GM21423 (cell line): ENCODE measurements around the gene SMARCD2.
"Not testable (repeated sequence)": the region's sequence is repeated elsewhere in the genome, so short reads cannot be mapped to it uniquely, and the experiment has no call there.

Experiments used
- ATAC-seq: cut with Tn5 transposase; IDR thresholded peaks from one replicate; pipeline ENCODE4 v1.9.1; 2021; ENCODE audit warnings: mild to moderate bottlenecking, moderate library complexity; ENCODE audit not compliant: unreplicated experiment

SMARCD2 gene

DNA sequence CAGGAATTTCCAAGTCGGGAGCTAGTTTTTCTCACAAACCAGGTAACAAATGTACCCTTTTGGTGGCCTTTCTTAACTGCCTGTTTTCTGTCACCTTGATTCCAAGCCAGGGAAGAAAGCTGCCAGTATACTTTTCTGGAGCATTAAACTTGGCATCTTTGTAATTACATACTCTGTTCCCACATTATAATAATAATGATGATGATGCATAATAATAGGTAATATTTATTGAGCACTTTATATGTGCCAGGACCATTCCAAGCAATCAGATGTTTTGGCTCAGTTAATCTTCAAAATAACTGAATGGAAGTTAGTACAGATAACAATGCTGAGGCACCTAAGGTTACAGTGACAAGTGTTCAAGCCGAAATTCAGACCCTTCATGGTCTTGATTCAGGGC, 26.4 kb downstream of the SMARCD2 start:
- no peak for ATAC-seq

DNA sequence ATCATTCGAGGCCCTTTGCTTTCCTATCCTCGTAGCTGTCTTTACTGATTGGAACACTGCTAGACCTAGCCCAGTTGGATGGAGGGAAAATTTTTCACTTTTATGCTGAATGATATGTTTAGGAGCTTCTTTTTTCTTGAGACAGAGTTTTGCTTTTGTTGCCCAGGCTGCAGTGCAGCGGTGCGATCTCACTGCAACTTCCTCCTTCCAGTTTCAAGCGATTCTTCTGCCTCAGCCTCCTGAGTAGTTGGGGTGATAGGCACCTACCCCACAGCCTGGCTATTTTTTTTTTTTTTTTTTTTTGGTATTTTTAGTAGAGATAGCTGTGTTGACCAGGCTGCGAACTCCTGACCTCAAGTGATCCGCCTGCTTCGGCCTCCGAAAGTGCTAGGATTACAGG, 32.5 kb downstream of the SMARCD2 start:
- no peak for ATAC-seq

DNA sequence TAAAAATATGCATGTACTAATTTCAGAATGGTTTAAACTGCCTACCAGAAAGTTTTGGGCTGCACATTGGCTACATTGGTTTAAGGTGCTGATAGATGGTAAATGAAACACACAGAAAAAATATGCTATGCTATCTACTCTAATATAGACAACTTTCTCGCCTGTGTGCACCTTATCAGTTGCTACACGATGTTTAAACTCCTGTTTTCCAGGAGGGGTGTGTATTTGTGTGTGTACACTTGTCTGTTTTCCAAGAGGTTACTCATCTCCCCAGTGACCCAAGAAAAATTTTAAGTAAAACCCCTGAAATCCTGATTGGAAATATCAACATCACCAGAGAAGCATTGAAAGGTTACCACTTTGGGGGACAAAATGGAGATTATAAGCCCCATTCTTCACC, 36.9 kb downstream of the SMARCD2 start:
- no peak for ATAC-seq

DNA sequence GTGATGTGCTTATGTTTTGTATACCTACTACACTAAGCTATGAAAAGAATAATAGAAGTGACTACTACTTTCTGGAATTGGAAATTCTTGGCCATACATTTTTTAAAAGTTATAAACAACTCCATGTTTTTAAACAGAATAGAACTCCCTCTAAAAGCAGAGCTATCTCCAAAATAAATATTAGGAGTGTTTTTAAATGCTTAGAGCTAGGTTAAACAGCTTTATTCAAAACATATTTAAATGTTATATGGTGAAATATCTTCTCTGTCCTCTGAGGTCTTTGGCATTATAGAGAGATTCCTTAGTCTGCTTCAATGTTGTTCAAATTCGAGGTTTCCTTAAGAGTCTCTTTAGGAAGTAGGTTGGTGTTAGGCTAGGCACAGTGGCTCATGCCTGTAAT, 38.2 kb downstream of the SMARCD2 start:
- ATAC-seq, result no peak

DNA sequence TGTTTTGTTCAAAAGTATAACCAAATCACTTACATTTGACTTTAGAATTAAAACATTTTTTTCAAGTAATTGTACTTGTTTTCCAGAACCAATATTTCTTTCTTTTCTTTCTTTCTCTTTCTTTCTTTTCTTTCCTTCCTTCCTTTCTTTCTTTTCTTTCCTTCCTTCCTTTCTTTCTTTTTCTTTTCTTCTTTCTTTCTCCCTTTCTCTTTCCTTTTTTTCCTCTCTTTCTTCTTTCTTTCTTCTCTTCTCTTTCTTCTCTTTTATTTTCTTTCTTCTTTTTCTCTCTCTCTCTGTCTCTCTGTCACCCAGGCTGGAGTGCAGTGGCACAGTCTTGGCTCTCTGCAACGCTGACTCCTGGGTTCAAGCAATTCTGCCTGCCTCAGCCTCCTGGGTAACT, 41.7 kb downstream of the SMARCD2 start:
- ATAC-seq, result no peak

DNA sequence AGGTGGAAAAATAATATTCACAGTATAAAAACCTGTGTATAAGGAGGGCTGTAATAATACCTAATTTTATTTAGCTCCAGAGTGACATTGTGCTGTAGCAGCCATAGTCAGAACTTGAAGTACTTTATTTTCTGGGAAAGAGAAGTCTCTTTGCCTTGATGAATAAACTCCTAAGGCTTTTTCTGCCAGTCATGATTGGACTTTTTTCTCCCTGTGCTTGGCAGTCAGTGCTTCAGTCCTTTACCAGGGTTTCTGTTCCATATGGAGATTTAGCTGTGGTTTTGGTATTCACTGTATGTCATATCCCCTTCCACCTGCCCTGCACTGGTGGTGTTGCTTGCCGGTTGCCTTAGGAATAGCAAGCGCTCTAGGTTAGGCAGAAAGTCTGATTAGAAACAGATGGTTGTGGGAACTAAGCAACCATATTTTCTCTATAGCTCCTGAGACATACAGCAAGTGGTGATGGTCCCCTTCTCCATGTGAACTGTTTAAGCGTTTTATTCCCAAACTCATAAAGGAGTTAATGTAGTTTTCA, 43.8 kb downstream of the SMARCD2 start:
- no peak for ATAC-seq

DNA sequence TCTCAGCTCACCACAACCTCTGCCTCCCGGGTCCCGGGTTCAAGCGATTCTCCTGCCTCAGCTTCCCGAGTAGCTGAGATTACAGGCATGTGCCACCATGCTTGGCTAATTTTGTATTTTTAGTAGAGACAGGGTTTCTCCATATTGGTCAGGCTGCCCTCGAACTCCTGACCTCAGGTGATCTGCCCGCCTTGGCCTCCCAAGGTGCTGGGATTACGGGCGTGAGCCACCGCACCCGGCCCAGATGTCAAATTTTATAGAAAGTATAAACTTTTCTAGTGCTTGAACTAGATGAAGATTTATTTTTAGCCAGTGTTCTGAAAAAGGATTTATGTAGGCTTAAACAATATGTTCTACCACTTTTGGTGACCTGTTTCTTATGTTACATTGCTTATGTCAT, 46.1 kb downstream of the SMARCD2 start:
- not testable (repeated sequence) for ATAC-seq

DNA sequence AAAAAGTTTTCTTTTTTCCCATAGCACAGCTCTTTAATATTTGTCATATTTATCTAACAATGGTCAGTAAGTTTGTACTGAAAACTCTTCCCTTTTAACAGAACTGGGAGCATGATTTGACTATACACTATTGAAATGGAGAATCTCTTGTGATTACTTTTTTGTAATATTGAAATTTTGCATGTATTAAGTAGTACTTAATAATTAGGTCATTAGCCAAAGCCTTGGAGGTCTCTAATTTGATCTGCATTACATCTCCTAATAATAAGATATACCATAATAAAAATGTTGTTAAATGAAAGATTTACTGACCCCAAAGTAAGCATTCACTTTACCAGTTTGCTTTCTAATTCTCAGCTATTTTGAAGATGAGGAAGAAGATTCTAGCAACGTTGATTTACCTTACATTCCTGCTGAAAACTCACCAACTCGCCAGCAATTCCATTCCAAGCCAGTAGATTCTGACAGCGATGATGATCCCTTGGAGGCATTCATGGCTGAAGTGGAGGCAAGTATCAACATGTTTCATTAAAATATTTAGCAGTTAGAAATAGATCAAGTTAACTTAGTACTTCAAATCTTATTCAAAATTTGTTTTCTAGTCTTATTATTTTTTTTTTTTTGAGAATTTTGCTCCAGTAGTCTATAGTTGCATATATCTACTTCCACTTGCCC, 50.3 kb downstream of the SMARCD2 start:
- ATAC-seq, result no peak

DNA sequence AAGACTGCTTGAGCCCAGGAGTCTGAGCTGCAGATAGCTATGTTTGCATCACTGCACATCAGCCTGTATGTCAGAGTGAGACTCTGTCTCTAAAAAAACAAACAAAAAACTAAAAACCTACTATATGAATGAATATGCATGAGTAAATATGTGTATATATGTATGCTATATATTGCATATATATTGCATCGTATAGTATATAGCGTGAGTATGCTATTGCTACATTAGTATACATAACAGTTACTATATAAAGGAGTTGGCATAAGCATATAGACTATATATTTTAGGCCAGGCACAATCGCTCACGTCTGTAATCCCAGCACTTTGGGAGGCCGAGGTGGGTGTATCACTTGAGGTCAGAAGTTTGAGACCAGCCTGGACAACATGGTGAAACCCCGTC, 52.4 kb downstream of the SMARCD2 start:
- ATAC-seq, result no peak

DNA sequence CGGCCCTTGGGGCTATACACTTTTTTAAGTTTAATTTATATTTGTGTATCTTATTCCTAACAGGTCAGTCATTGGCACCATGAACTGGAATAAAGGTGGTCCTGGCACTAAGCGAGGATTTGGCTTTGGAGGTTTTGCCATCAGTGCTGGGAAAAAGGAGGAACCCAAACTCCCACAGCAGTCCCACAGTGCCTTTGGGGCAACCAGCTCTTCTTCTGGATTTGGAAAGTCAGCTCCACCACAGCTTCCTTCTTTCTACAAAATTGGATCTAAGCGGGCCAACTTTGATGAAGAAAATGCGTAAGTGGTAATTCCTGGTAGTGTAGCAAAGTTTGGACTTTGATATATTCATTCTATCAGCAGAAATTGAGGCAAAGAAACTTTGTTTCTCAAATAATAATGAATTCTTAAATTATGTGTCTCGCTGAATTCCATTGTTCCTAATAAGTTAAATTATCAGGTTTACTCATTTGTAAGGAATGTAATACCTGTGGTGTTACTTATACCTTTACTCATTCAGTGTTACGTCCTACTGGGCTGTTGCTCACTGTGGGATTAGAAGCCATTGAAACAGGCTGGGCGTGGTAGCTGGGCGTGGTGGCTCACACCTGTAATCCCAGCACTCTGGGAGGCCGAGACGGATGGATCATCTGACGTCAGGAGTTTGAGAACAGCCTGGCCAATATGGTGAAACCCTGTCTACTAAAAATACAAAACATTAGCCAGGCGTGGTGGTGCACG, 55.3 kb downstream of the SMARCD2 start:
- no peak for ATAC-seq

DNA sequence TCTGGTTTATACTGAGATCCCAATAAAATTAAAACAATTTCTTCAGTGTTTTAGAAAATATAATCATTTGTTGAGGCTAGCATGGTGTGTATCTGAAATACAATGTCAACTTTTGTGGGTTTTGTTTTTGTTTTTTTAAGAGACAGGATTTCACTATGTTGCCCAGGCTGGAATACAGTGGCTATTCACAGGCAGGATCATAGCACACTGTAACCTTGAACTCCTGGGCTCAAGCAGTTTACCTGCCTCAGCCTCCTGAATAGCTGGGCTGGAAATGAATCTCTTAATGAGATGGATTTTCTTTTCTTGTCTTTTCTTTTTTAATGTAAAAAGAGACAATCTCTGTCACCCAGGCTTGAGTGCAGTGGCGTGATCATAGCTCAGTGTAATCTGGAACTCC, 56.4 kb downstream of the SMARCD2 start:
- no peak for ATAC-seq

DNA sequence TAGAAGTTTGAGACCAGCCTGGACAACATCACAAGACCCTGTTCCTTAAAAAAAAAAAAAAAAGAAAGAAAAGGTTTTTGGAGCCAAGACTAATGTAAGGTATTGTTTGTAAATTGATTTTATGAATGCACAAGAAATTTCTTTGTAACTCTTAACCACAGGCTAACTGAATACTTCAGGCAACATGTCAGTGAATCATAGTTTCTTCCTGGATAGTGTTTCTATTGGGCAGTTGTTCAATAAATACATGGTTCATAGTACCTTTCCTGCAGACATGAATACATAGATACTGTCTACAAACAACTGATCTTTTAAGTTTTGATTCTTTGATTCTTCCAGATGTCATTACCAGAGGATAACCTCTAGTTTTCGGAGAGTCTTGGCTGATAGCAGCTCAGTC, 56.9 kb downstream of the SMARCD2 start:
- no peak for ATAC-seq

DNA sequence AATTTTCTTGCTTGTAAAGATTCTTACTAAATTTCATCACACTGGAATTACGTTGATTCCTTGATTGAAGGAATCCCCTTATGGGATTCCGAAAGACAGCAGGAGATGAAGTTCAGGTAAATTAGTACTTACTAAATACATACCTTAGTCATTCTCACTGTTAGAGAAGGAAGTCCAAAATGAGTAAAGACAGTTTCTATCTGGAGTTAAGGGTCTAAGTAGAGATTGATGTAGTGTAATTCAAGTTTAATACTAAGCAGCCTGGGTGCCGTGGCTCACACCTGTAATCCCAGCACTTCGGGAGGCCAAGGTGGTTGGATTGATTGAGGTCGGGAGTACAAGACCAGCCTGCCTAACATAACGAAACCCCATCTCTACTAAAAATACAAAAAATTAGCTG, 59.0 kb downstream of the SMARCD2 start:
- ATAC-seq, result no peak
